ENCODE results near the gene COL4A1. TPM values are rescaled to one million over a fixed set of nuclear protein-coding genes. Genes with fewer than 3 reads are reported as not detected.

Gene COL4A1
- total and polyA plus RNA-seq, 12 donors = 83.3 to 342 (median 147) TPM

DNA sequence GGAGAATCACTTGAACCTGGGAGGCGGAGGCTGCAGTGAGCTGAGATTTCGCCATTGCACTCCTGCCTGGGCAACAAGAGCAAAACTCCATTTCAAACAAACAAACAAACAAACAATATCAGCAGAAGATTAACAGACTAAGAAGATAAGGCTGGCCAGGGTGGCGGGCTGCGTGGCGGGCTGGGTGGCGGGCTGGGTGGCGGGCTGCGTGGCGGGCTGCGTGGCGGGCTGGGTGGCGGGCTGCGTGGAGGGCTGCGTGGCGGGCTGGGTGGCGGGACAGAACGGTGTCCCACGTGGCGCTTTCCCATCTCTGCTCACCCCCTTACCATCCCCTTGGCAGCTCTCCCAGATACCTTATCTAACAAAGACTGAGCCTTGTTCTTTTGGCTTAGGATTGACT lies 196.2 kb downstream of the COL4A1 start:
- DNase-seq = no peak
- Histone ChIP-seq H3K9me3 (no peaks in the 10 kb centered on the region), H3K27me3 (no peaks in the 10 kb centered on the region), H3K27ac (peak overlapping the region in 2 of 10 donors; percentile 75 to 85), H3K4me3 (no peak overlapping the region), H3K4me1 (peaks cover 4 to 38% (median 20%) of the 10 kb centered on the region in 9 donors), H3K36me3 (no peaks in the 10 kb centered on the region)
- 91 to 95% methylated on average over 19 of the region's 19 CpGs for WGBS, 2 donors
- no peak for ATAC-seq
- TF ChIP-seq, protein P1, sequence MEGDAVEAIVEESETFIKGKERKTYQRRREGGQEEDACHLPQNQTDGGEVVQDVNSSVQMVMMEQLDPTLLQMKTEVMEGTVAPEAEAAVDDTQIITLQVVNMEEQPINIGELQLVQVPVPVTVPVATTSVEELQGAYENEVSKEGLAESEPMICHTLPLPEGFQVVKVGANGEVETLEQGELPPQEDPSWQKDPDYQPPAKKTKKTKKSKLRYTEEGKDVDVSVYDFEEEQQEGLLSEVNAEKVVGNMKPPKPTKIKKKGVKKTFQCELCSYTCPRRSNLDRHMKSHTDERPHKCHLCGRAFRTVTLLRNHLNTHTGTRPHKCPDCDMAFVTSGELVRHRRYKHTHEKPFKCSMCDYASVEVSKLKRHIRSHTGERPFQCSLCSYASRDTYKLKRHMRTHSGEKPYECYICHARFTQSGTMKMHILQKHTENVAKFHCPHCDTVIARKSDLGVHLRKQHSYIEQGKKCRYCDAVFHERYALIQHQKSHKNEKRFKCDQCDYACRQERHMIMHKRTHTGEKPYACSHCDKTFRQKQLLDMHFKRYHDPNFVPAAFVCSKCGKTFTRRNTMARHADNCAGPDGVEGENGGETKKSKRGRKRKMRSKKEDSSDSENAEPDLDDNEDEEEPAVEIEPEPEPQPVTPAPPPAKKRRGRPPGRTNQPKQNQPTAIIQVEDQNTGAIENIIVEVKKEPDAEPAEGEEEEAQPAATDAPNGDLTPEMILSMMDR (IDR thresholded peaks at IDR 0.05) = no peak
- intact Hi-C loops (cut with DNase I) = no loop called here

DNA sequence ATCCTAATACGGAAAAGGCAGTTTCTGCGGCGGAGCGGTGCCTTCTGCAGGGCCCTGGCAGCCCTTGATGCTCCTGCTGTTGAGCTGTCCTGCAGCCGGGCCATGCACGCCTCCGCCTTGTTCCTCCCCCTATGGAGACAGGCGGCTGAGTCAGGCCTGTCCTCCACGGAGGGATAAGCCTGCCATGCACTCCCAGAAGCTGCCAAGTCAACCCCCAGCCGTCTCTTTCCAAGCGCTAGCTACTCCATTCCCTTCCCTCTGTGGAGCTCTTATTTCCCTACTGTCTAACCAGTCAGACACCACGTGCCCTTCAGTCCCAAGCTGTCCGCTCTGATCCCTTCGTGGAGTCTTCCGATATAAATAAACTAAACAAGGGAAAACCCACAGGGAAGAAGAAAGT lies 197.0 kb downstream of the COL4A1 start:
- ATAC-seq (peak; percentile 71 to 91 (median 87)), DNase-seq (peak; percentile 74 to 79)
- Histone ChIP-seq H3K27ac (peak overlapping the region; percentile 16 to 85 (median 63)), H3K4me1 (peaks cover 4 to 47% (median 22%) of the 10 kb centered on the region in 9 donors), H3K36me3 (no peaks in the 10 kb centered on the region), H3K4me3 (peak overlapping the region in 3 of 10 donors; percentile 2 to 23 (median 5)), H3K9me3 (no peaks in the 10 kb centered on the region), H3K27me3 (no peaks in the 10 kb centered on the region)
- 19 to 30% methylated on average over 15 of the region's 15 CpGs for WGBS, 2 donors
- TF ChIP-seq, protein P1 (IDR thresholded peaks at IDR 0.05) = no peak
- intact Hi-C loops (cut with DNase I) = loop anchor here (5.0 to 10.0 kb wide), 16 partner anchors 55 to 1148 kb away; partner anchors contain the start of gene IRS2 (in 8 of the 10)

GRCh38 chr13:110109140-110109783 lies 197.7 kb downstream of the COL4A1 start:
- 51 to 62% methylated on average over 10 of the region's 10 CpGs for WGBS, 2 donors

GRCh38 chr13:110108348-110109139 lies 198.4 kb downstream of the COL4A1 start:
- H3K9me3 ChIP-seq = no peaks in the 10 kb centered on the region
- peak; percentile 80 to 81 for DNase-seq
- no peak overlapping the region for H3K4me3 ChIP-seq
- H3K27me3 ChIP-seq = no peaks in the 10 kb centered on the region
- WGBS, 2 donors = 74 to 75% methylated on average over 6 of the region's 6 CpGs
- ATAC-seq = peak; percentile 85 to 94 (median 90)
- TF ChIP-seq, protein P1 (IDR thresholded peaks at IDR 0.05) = peak; percentile 34 to 83 (median 63)
- intact Hi-C loops (cut with DNase I) = loop anchor here (5.0 to 10.0 kb wide), 16 partner anchors 56 to 1146 kb away; partner anchors contain the start of gene IRS2 (in 8 of the 10)
- H3K4me1 ChIP-seq = peaks cover 4 to 50% (median 21%) of the 10 kb centered on the region in 9 donors
- H3K27ac ChIP-seq = peak overlapping the region in 7 of 10 donors; percentile 47 to 85 (median 68)
- no peaks in the 10 kb centered on the region for H3K36me3 ChIP-seq

More at GRCh38 chr13:110109140-110109783, 197.7 kb downstream of the COL4A1 start:
- Histone ChIP-seq H3K4me3 (peak overlapping the region in 2 of 10 donors; percentile 5 to 23), H3K36me3 (no peaks in the 10 kb centered on the region), H3K27ac (peak overlapping the region; percentile 16 to 85 (median 63)), H3K27me3 (no peaks in the 10 kb centered on the region), H3K9me3 (no peaks in the 10 kb centered on the region), H3K4me1 (peaks cover 4 to 50% (median 22%) of the 10 kb centered on the region in 9 donors)
- TF ChIP-seq, protein P1 (IDR thresholded peaks at IDR 0.05) = peak in 1 of 9 donors; percentile 4
- ATAC-seq = peak in 1 of 8 donors; percentile 1
- intact Hi-C loops (cut with DNase I) = loop anchor here (5.0 to 10.0 kb wide), 16 partner anchors 56 to 1147 kb away; partner anchors contain the start of gene IRS2 (in 8 of the 10)
- DNase-seq = no peak
